ENCODE measurements around the gene MIA2. TPM values are rescaled to one million over a fixed set of nuclear protein-coding genes. Genes with fewer than 3 reads are reported as not detected.

MIA2 gene
- total and polyA plus RNA-seq, 2 experiments from 2014 or later = 9.5 to 10.9 TPM

- no peaks in the 10 kb centered on the region for H3K9me2 ChIP-seq (ENCODE audit: insufficient read depth)
- DNase-seq (ENCODE audit: low spot score) (peak; percentile 14), ATAC-seq (peak; percentile 26)
- Mint-ChIP-seq H3K4me1 (peaks cover 37% of the 10 kb centered on the region), H3K9me3 (peaks cover 11% of the 10 kb centered on the region; the same call in 2 of the 3 replicates), H3K4me3 (no peak overlapping the region), H3K27ac (peak overlapping the region; percentile 73), H3K36me3 (ENCODE audit: low read depth) (peaks cover 18% of the 10 kb centered on the region; the same call in 2 of the 3 replicates), H3K27me3 (ENCODE audit: insufficient read depth, low read depth, poor library complexity) (peaks cover 4% of the 10 kb centered on the region)
- H2AFZ ChIP-seq = no peak overlapping the region
- H3K79me2 ChIP-seq (replicated peaks; ENCODE audit: insufficient read depth) = no peaks in the 10 kb centered on the region
- peaks cover 15% of the 10 kb centered on the region for H3K4me1 ChIP-seq (ENCODE audit: insufficient read depth)
- H3F3A ChIP-seq (replicated peaks; ENCODE audit: low read depth) = no peaks in the 10 kb centered on the region
- H4K20me1 ChIP-seq (replicated peaks; ENCODE audit: insufficient read depth) = no peaks in the 10 kb centered on the region
- H3K4me2 ChIP-seq = 0 out of 2 replicates have a peak overlapping the region, but pooled peaks have one; percentile 17
- no peak overlapping the region for H3K4me3 ChIP-seq
- 0 out of 2 replicates have a peak overlapping the region, but pooled peaks have one; percentile 48 for H3K27ac ChIP-seq (ENCODE audit: low read depth)
- H3K27me3 ChIP-seq (ENCODE audit: insufficient read depth) = no peaks in the 10 kb centered on the region
- no peaks in the 10 kb centered on the region for H3K36me3 ChIP-seq (ENCODE audit: insufficient read depth)
- TF ChIP-seq STAT1 (IDR thresholded peaks at IDR 0.05; ENCODE audit: unreplicated experiment) = no peak
- TF ChIP-seq, protein P1, sequence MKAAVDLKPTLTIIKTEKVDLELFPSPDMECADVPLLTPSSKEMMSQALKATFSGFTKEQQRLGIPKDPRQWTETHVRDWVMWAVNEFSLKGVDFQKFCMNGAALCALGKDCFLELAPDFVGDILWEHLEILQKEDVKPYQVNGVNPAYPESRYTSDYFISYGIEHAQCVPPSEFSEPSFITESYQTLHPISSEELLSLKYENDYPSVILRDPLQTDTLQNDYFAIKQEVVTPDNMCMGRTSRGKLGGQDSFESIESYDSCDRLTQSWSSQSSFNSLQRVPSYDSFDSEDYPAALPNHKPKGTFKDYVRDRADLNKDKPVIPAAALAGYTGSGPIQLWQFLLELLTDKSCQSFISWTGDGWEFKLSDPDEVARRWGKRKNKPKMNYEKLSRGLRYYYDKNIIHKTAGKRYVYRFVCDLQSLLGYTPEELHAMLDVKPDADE (IDR thresholded peaks at IDR 0.05) = no peak
- no peak for TF ChIP-seq EZH2 (IDR thresholded peaks at IDR 0.05; ENCODE audit: low read depth, unreplicated experiment)
- no peak for TF ChIP-seq EZH2phosphoT487 (IDR thresholded peaks at IDR 0.05; ENCODE audit: unreplicated experiment)
- no peak for TF ChIP-seq REST (IDR thresholded peaks at IDR 0.05; ENCODE audit: unreplicated experiment)
- no peak for TF ChIP-seq NANOG (IDR thresholded peaks at IDR 0.05; ENCODE audit: borderline replicate concordance)
- TF ChIP-seq ZNF114 (CRISPR knock-in tag; IDR thresholded peaks at IDR 0.05) = no peak
- TF ChIP-seq JUNB (IDR thresholded peaks at IDR 0.05; ENCODE audit: unreplicated experiment) = no peak
- TF ChIP-seq ZNF331 (CRISPR knock-in tag; IDR thresholded peaks at IDR 0.05; ENCODE audit: low read depth) = no peak
Observed at GRCh38 chr14:39366460-39367386, 133.0 kb downstream of the MIA2 start.

DNA sequence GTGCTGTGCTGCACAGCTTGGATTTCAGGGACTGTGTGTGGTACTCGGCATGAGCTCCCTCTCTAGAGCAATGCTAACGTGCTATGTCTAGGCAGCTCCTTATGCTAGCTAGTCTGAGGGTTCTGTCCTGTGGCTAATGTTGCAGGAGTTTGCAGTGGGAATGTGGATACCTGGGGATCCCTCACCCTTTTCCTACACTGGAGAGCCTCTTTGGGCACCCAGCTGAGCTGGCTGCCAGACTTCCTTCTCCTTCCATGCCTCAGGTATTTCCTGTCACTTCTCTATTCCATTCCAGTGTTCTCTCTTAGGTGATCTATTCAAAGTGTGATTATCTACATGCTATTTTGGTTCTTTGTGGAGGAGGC, 133.7 kb downstream of the MIA2 start:
- DNase-seq (ENCODE audit: low spot score) = peak; percentile 52
- H3K4me3 Mint-ChIP-seq = no peak overlapping the region
- TF ChIP-seq NANOG (IDR thresholded peaks at IDR 0.05; ENCODE audit: borderline replicate concordance) (no peak), ZNF114 (CRISPR knock-in tag; IDR thresholded peaks at IDR 0.05) (no peak), EZH2phosphoT487 (IDR thresholded peaks at IDR 0.05; ENCODE audit: unreplicated experiment) (no peak)
- TF ChIP-seq, protein P1 (IDR thresholded peaks at IDR 0.05) = no peak

More for the DNA sequence above, 133.7 kb downstream of the MIA2 start:
- H3K36me3 ChIP-seq (ENCODE audit: insufficient read depth) = no peaks in the 10 kb centered on the region
- no peaks in the 10 kb centered on the region for H3F3A ChIP-seq (replicated peaks; ENCODE audit: low read depth)
- H3K27me3 ChIP-seq (ENCODE audit: insufficient read depth) = no peaks in the 10 kb centered on the region
- Mint-ChIP-seq H3K9me3 (peaks cover 11% of the 10 kb centered on the region; the same call in 2 of the 3 replicates), H3K36me3 (ENCODE audit: low read depth) (peaks cover 18% of the 10 kb centered on the region; the same call in 2 of the 3 replicates), H3K27ac (peak overlapping the region; percentile 73), H3K4me1 (peaks cover 37% of the 10 kb centered on the region), H3K27me3 (ENCODE audit: insufficient read depth, low read depth, poor library complexity) (peaks cover 4% of the 10 kb centered on the region)
- H3K9me2 ChIP-seq (ENCODE audit: insufficient read depth) = no peaks in the 10 kb centered on the region
- H3K4me3 ChIP-seq = no peak overlapping the region
- H4K20me1 ChIP-seq (replicated peaks; ENCODE audit: insufficient read depth) = no peaks in the 10 kb centered on the region
- H2AFZ ChIP-seq = no peak overlapping the region
- peak; percentile 53 for ATAC-seq
- peak overlapping the region; percentile 17; the same call in 1 of the 2 replicates for H3K4me2 ChIP-seq
- peak overlapping the region; percentile 48; the same call in 1 of the 2 replicates for H3K27ac ChIP-seq (ENCODE audit: low read depth)
- H3K79me2 ChIP-seq (replicated peaks; ENCODE audit: insufficient read depth) = no peaks in the 10 kb centered on the region
- H3K4me1 ChIP-seq (ENCODE audit: insufficient read depth) = peaks cover 15% of the 10 kb centered on the region
